ENCODE measurements around the gene PNMA1. TPM values are rescaled to one million over a fixed set of nuclear protein-coding genes. Genes with fewer than 3 reads are reported as not detected.

PNMA1 gene
- polyA plus RNA-seq, 4 donors = 10.8 to 23.5 (median 14.6) TPM

DNA sequence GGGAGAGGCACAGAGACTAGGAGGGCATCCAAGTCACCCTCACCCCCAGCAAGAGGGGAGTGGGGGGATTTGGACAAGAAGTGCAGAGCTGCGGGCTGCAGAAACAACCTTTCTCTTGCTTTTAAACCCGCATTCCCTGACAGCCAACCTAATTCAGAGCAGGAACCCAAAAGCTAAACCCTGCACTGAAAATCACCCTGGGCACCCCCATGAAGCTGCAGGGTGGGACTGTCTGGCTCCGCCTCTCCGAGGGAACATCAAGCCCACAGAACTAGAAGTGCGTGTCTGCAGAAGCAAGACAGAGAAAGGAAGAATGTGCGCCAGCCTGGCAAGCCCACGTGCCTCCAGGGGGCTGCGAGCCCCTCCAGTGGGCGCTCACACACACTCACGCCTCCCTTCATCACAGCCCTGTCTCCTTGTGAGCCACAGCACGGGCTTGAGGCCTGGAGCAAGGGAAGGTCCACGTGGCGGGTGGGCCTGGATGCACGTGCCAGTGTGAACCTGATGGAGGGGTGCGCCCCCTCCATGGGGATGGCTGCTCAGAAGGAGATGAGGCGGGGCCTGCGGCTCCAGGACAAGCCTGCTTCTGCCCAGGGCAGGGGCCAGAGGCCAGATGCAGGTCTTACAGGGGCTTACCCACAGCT lies 27.8 kb upstream of the PNMA1 start:
- WGBS, 3 donors = 41 to 58% (median 49%) methylated on average over 16 to 17 of the region's 17 CpGs
- peak overlapping the region in 1 of 3 donors; percentile 2 for H3K4me3 ChIP-seq (ENCODE audit: low read depth in 1 of 3, low read length in 3 of 3)
- H3K9me3 ChIP-seq (ENCODE audit: control insufficient read depth in 2 of 2, insufficient read depth in 1 of 2, low read depth in 1 of 2, low read length in 1 of 2) = no peaks in the 10 kb centered on the region
- no peak for DNase-seq
- H3K27me3 ChIP-seq (ENCODE audit: control insufficient read depth in 3 of 3, insufficient read depth in 3 of 3, low read length in 3 of 3) = no peaks in the 10 kb centered on the region
- peaks cover 13 to 73% (median 17%) of the 10 kb centered on the region in 3 donors for H3K36me3 ChIP-seq (ENCODE audit: control insufficient read depth in 3 of 3, insufficient read depth in 2 of 3, low read depth in 1 of 3, low read length in 3 of 3)
- H3K4me1 ChIP-seq (ENCODE audit: control insufficient read depth in 3 of 3, insufficient read depth in 2 of 3, low read depth in 1 of 3, low read length in 2 of 3) = peaks cover 35 to 85% (median 53%) of the 10 kb centered on the region in 3 donors
- peak overlapping the region; percentile 85 to 100 (median 97) for H3K27ac ChIP-seq (ENCODE audit: low read depth in 1 of 3, low read length in 2 of 3)
- no peak for FAIRE-seq

DNA sequence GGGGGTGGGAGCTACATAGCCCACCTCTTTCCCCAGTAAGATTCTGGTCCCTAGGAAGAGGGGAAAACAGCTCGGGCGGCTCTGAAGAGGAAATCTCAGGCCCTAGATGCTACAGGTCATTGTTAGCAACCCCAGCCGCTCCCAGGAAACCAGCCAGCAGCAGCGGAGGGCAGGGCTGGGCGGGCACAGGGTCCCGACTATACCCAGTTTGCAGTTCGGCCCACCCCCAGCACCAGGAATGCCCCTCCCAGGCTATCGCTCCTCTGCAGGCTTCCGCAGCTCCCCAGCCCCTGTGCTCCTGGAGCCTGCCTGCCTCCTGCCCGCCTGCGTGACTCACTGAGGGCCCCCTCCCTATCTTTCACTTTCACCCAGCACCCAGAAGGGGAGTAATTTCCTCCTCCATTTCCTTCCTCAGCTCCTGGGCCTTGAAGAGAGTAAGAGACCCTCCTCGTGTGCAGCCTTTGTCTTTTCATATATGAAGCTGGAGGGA lies 27.2 kb upstream of the PNMA1 start:
- DNase-seq (peak; percentile 89 to 92), FAIRE-seq (no peak)
- no peaks in the 10 kb centered on the region for H3K9me3 ChIP-seq (ENCODE audit: control insufficient read depth in 2 of 2, insufficient read depth in 1 of 2, low read depth in 1 of 2, low read length in 1 of 2)
- peak overlapping the region in 2 of 3 donors; percentile 1 to 2 for H3K4me3 ChIP-seq (ENCODE audit: low read depth in 1 of 3, low read length in 3 of 3)
- H3K27ac ChIP-seq (ENCODE audit: low read depth in 1 of 3, low read length in 2 of 3) = peak overlapping the region; percentile 85 to 100 (median 97)
- peaks cover 13 to 73% (median 19%) of the 10 kb centered on the region in 3 donors for H3K36me3 ChIP-seq (ENCODE audit: control insufficient read depth in 3 of 3, insufficient read depth in 2 of 3, low read depth in 1 of 3, low read length in 3 of 3)
- no peaks in the 10 kb centered on the region for H3K27me3 ChIP-seq (ENCODE audit: control insufficient read depth in 3 of 3, insufficient read depth in 3 of 3, low read length in 3 of 3)
- 0 to 3% (median 1%) methylated on average over 12 of the region's 12 CpGs for WGBS, 3 donors
- H3K4me1 ChIP-seq (ENCODE audit: control insufficient read depth in 3 of 3, insufficient read depth in 2 of 3, low read depth in 1 of 3, low read length in 2 of 3) = peaks cover 33 to 80% (median 48%) of the 10 kb centered on the region in 3 donors

DNA sequence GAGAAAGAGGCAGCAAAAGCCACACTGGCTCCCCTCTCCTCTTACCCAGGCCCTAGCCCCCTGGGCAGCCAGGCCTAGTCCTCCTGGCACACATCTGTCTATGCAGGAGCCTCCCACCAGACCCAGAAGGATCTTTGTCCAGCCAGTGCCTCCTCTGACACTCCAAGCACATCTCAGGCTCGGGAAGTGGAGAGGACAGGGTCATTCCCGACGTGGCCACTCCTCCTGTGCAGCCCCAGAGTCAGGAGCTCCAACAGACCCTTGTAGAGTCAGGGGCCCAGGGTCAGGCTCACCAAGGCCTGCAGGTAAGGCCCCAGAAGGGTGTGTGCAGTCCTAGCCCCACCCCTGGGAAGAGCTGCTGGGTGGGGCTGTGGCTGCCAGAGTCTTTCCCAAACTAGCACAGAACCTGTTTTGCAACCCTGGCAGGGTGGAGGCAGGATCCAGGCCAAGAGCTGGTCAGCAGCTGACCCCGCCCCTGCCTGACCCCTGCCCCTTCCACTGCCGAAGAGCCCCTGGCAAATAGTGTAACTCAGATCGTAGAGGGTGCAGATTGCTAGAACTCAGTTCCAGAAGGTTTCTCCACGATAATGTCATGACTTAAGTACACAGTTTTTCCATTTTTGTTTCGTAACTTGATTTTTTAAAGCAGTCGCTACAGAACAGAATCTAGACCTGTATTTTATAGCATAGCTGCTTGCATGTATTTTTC lies 26.6 kb upstream of the PNMA1 start:
- peak; percentile 85 to 93 for DNase-seq
- Histone ChIP-seq H3K4me3 (ENCODE audit: low read depth in 1 of 3, low read length in 3 of 3) (peak overlapping the region in 1 of 3 donors; percentile 2), H3K27ac (ENCODE audit: low read depth in 1 of 3, low read length in 2 of 3) (peak overlapping the region; percentile 85 to 100 (median 97)), H3K9me3 (ENCODE audit: control insufficient read depth in 2 of 2, insufficient read depth in 1 of 2, low read depth in 1 of 2, low read length in 1 of 2) (no peaks in the 10 kb centered on the region), H3K27me3 (ENCODE audit: control insufficient read depth in 3 of 3, insufficient read depth in 3 of 3, low read length in 3 of 3) (no peaks in the 10 kb centered on the region), H3K4me1 (ENCODE audit: control insufficient read depth in 3 of 3, insufficient read depth in 2 of 3, low read depth in 1 of 3, low read length in 2 of 3) (peaks cover 26 to 73% (median 41%) of the 10 kb centered on the region in 3 donors), H3K36me3 (ENCODE audit: control insufficient read depth in 3 of 3, insufficient read depth in 2 of 3, low read depth in 1 of 3, low read length in 3 of 3) (peaks cover 13 to 69% (median 19%) of the 10 kb centered on the region in 3 donors)
- FAIRE-seq = no peak
- 14 to 27% (median 15%) methylated on average over 9 of the region's 9 CpGs for WGBS, 3 donors

DNA sequence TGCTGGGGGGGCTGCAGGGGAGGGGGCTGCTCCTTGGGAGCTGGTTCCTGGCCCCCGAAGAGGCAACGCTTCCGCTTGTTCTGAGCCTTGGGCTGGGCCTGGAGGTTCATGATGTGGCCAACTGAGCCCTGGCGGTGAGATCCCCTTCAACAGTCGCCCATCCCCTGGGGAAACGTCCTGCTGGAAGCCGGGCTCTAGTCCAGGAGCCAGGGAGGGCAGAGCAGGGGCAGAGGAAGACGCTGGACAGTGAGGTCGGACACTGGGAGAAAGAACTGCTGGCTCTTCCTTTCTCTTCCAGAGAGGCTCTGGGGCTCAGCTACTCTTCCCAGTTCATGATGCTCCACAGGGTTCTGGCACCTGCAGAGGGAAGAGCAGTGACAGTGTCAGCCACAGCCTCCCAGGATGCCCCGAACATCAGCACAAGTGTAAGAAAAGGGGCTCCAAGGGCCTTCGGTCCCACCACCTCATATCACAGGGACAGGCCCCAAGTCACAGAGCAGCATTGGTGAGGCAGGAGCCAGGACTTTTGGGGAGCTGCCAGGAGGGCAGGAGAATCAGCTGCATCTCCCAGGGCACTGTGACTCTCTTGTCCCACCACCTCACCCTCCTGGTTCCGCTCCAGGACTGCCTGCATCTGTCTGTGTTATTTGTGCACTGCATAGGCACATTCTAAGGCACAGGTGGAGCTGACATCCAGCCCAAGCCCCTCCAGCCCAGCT lies 25.9 kb upstream of the PNMA1 start:
- no peak for FAIRE-seq
- no peaks in the 10 kb centered on the region for H3K9me3 ChIP-seq (ENCODE audit: control insufficient read depth in 2 of 2, insufficient read depth in 1 of 2, low read depth in 1 of 2, low read length in 1 of 2)
- peaks cover 13 to 67% (median 19%) of the 10 kb centered on the region in 3 donors for H3K36me3 ChIP-seq (ENCODE audit: control insufficient read depth in 3 of 3, insufficient read depth in 2 of 3, low read depth in 1 of 3, low read length in 3 of 3)
- peaks cover 21 to 66% (median 34%) of the 10 kb centered on the region in 3 donors for H3K4me1 ChIP-seq (ENCODE audit: control insufficient read depth in 3 of 3, insufficient read depth in 2 of 3, low read depth in 1 of 3, low read length in 2 of 3)
- DNase-seq = no peak
- peak overlapping the region; percentile 85 to 100 (median 97) for H3K27ac ChIP-seq (ENCODE audit: low read depth in 1 of 3, low read length in 2 of 3)
- 78 to 86% (median 84%) methylated on average over 12 of the region's 12 CpGs for WGBS, 3 donors
- no peak overlapping the region for H3K4me3 ChIP-seq (ENCODE audit: low read depth in 1 of 3, low read length in 3 of 3)
- no peaks in the 10 kb centered on the region for H3K27me3 ChIP-seq (ENCODE audit: control insufficient read depth in 3 of 3, insufficient read depth in 3 of 3, low read length in 3 of 3)

DNA sequence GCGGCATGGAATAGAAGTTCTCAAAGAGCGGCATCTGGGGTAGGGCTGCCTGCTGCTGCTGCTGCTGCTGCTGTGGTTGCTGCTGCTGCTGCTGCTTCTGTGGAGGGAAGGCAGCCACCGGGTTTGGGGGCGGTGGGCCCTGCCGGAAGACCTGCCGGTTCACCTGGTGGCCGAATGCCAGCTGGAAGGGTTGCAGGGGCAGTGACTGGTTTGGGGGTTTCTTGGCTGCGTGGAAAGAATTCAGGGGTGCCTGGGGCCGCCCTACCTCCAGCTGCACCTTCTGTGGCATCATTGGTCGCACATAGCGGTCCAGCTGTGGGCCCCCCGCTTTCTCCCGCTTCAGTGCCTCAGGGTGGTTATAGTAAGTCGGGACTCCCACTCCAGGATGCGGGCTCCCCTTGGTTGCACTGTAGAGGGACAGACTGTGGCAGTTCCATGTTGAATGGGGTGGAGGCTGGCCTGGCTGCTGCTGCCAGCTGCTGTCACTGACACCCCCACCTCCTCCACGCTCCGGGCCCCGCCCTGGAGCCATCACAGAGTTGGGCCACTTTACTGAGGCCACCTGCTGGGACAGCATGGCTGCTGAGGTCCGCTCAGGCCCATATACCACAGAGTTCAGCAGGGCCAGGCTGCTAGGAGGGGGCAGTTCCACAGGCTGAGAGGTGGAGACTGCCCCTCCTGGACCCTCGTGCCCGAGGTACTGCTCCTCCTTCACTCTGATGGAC lies 25.2 kb upstream of the PNMA1 start:
- DNase-seq = no peak
- Histone ChIP-seq H3K27me3 (ENCODE audit: control insufficient read depth in 3 of 3, insufficient read depth in 3 of 3, low read length in 3 of 3) (no peaks in the 10 kb centered on the region), H3K27ac (ENCODE audit: low read depth in 1 of 3, low read length in 2 of 3) (peak overlapping the region; percentile 85 to 100 (median 97)), H3K36me3 (ENCODE audit: control insufficient read depth in 3 of 3, insufficient read depth in 2 of 3, low read depth in 1 of 3, low read length in 3 of 3) (peaks cover 17 to 68% (median 19%) of the 10 kb centered on the region in 3 donors), H3K4me1 (ENCODE audit: control insufficient read depth in 3 of 3, insufficient read depth in 2 of 3, low read depth in 1 of 3, low read length in 2 of 3) (peaks cover 19 to 59% (median 33%) of the 10 kb centered on the region in 3 donors), H3K4me3 (ENCODE audit: low read depth in 1 of 3, low read length in 3 of 3) (no peak overlapping the region), H3K9me3 (ENCODE audit: control insufficient read depth in 2 of 2, insufficient read depth in 1 of 2, low read depth in 1 of 2, low read length in 1 of 2) (no peaks in the 10 kb centered on the region)
- 85 to 88% (median 85%) methylated on average over 20 to 21 of the region's 21 CpGs for WGBS, 3 donors
- no peak for FAIRE-seq

DNA sequence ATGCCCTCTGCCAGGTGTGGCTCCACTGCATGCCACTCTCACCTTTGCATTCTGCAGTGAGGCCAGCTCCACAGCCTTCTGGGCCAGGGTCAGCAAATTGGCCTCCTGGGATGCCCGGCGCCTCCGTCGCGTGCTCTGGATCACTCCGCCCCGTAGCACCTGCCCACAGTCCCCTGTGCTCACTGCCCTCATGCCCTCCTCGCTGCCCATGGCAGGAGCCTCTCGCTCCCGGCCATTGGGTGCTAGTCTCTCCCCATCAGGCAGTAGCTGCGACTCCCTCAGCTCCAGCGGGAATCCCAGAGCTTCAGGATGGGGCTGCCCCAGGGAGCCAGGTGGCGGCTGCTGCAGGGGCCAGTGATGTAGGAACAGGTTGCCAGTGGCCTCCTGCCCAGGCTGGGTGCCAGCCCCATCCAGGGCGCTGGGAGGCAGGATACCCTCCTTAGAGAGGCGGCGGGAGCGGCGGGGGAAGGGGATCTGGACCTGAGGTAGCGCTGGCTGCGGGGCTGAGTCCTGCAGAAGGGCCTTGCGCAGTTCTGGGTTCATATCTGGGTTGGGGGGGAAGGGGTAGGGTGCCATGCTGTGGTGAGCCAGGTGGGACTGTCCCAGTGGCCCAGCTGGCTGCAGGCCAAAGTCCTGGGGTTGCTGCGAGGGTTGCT lies 24.5 kb upstream of the PNMA1 start:
- H3K9me3 ChIP-seq (ENCODE audit: control insufficient read depth in 2 of 2, insufficient read depth in 1 of 2, low read depth in 1 of 2, low read length in 1 of 2) = no peaks in the 10 kb centered on the region
- 95 to 96% (median 95%) methylated on average over 22 of the region's 22 CpGs for WGBS, 3 donors
- no peak overlapping the region for H3K27ac ChIP-seq (ENCODE audit: low read depth in 1 of 3, low read length in 2 of 3)
- no peaks in the 10 kb centered on the region for H3K27me3 ChIP-seq (ENCODE audit: control insufficient read depth in 3 of 3, insufficient read depth in 3 of 3, low read length in 3 of 3)
- peaks cover 19 to 67% (median 19%) of the 10 kb centered on the region in 3 donors for H3K36me3 ChIP-seq (ENCODE audit: control insufficient read depth in 3 of 3, insufficient read depth in 2 of 3, low read depth in 1 of 3, low read length in 3 of 3)
- DNase-seq (no peak), FAIRE-seq (no peak)
- no peak overlapping the region for H3K4me3 ChIP-seq (ENCODE audit: low read depth in 1 of 3, low read length in 3 of 3)
- peaks cover 14 to 52% (median 26%) of the 10 kb centered on the region in 3 donors for H3K4me1 ChIP-seq (ENCODE audit: control insufficient read depth in 3 of 3, insufficient read depth in 2 of 3, low read depth in 1 of 3, low read length in 2 of 3)

DNA sequence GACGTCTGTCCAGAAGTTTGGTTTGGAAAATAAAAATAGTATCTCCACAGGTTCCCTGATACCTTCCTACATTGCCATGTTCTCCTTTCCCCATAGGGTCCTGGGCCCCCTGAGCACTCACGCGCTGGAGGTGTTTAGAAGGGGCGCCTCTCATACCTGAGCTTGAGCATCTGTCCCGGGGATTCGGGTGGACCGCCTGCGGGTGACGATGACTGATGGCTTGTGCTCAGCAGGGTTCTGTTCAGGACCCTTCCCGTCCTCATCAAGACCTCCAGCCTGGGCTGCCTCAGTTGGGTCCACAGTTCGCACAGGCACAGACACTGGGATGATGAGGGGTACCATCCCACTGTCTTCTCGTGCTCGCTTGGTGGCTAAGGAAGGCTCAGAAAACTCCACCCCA lies 22.7 kb upstream of the PNMA1 start:
- Histone ChIP-seq H3K9me3 (ENCODE audit: control insufficient read depth in 2 of 2, insufficient read depth in 1 of 2, low read depth in 1 of 2, low read length in 1 of 2) (no peaks in the 10 kb centered on the region), H3K27me3 (ENCODE audit: control insufficient read depth in 3 of 3, insufficient read depth in 3 of 3, low read length in 3 of 3) (no peaks in the 10 kb centered on the region), H3K4me3 (ENCODE audit: low read depth in 1 of 3, low read length in 3 of 3) (no peak overlapping the region), H3K36me3 (ENCODE audit: control insufficient read depth in 3 of 3, insufficient read depth in 2 of 3, low read depth in 1 of 3, low read length in 3 of 3) (peaks cover 21 to 70% (median 23%) of the 10 kb centered on the region in 3 donors), H3K27ac (ENCODE audit: low read depth in 1 of 3, low read length in 2 of 3) (no peak overlapping the region), H3K4me1 (ENCODE audit: control insufficient read depth in 3 of 3, insufficient read depth in 2 of 3, low read depth in 1 of 3, low read length in 2 of 3) (peaks cover 6 to 34% (median 8%) of the 10 kb centered on the region in 3 donors)
- no peak for FAIRE-seq
- DNase-seq = no peak
- WGBS, 3 donors = 88 to 95% (median 93%) methylated on average over 13 of the region's 13 CpGs

Data from small intestine (tissue), 7 donors.